IMR-90 (cell line): Measurements from ENCODE around the gene FEN1.

Experiments used
- CEBPB ChIP-seq: IDR thresholded peaks from 2 replicates; pipeline ENCODE4 v1.6.1; 2012; ENCODE audit warnings: low read depth, low read length, improper control_type of control experiment
- CTCF ChIP-seq: conservative IDR thresholded peaks from 2 replicates; pipeline ENCODE4 v1.5.1; 2012; ENCODE audit warnings: mild to moderate bottlenecking, low read depth, low read length, improper control_type of control experiment
- POLR2A ChIP-seq: IDR thresholded peaks from 2 replicates; pipeline ENCODE4 v1.6.1; 2012; ENCODE audit warnings: mild to moderate bottlenecking, low read depth, low read length
- RCOR1 ChIP-seq: IDR thresholded peaks from 2 replicates; pipeline ENCODE4 v1.6.1; 2012; ENCODE audit warnings: mild to moderate bottlenecking, low read length, improper control_type of control experiment; ENCODE audit not compliant: insufficient replicate concordance

GRCh38 chr11:61747967-61748285 is 44.8 kb upstream of the FEN1 start:
- TF ChIP-seq POLR2A (no peak), CTCF (no peak), CEBPB (no peak), RCOR1 (no peak)
